ENCODE measurements around the gene WDR59.

GRCh38 chr16:74867281-74867849, 117.6 kb downstream of the WDR59 start:
- no peak for TF ChIP-seq EZH2 (optimal IDR thresholded peaks at IDR 0.05; ENCODE audit: low read depth, low read length)
- TF ChIP-seq CTCF (IDR thresholded peaks at IDR 0.05; ENCODE audit: low read length), result no peak
